GM23248 (cell line): Measurements from ENCODE around the gene RRAGC. TPM values are rescaled to one million over a fixed set of nuclear protein-coding genes. Genes with fewer than 3 reads are reported as not detected.

Source experiments
- DNase-seq: peaks from one replicate; pipeline ENCODE4 v3.0.0-alpha.2; 2015
- H2AFZ ChIP-seq: fragments of 200-600 bp; sonication (generic); 2 replicates; pipeline ENCODE4 v1.6.1; 2016; ENCODE audit warnings: antibody characterized with exemption
- H3F3A ChIP-seq: fragments of 200-600 bp; sonication (generic); 2 replicates; pipeline ENCODE4 v1.6.1; 2016; ENCODE audit warnings: mild to moderate bottlenecking, antibody characterized with exemption, mixed run types; ENCODE audit not compliant: insufficient read depth
- H3K27ac ChIP-seq: fragments of 200-600 bp; sonication (generic); 2 replicates; pipeline ENCODE4 v1.5.1; 2016; ENCODE audit warnings: mild to moderate bottlenecking
- H3K27me3 ChIP-seq: fragments of 200-600 bp; sonication (generic); replicated peaks from 2 replicates; pipeline ENCODE4 v1.6.1; 2016; ENCODE audit warnings: mild to moderate bottlenecking; ENCODE audit not compliant: insufficient read depth
- H3K36me3 ChIP-seq: fragments of 200-600 bp; sonication (generic); 2 replicates; pipeline ENCODE4 v1.6.1; 2016; ENCODE audit warnings: low read depth, mild to moderate bottlenecking
- H3K4me1 ChIP-seq: fragments of 200-600 bp; sonication (generic); 2 replicates; pipeline ENCODE4 v1.6.1; 2016; ENCODE audit warnings: mild to moderate bottlenecking; ENCODE audit not compliant: insufficient read depth
- H3K4me2 ChIP-seq: fragments of 200-600 bp; sonication (generic); one replicate; pipeline ENCODE4 v1.6.1; 2016; ENCODE audit warnings: mild to moderate bottlenecking; ENCODE audit not compliant: unreplicated experiment
- H3K4me3 ChIP-seq: fragments of 200-600 bp; sonication (generic); 2 replicates; pipeline ENCODE4 v1.5.1; 2016; ENCODE audit warnings: mild to moderate bottlenecking
- H3K79me2 ChIP-seq: fragments of 200-600 bp; sonication (generic); 2 replicates; pipeline ENCODE4 v1.6.1; 2016; ENCODE audit warnings: mild to moderate bottlenecking; ENCODE audit not compliant: insufficient read depth
- H3K9ac ChIP-seq: fragments of 200-600 bp; sonication (generic); 2 replicates; pipeline ENCODE4 v1.6.1; 2016; ENCODE audit warnings: mild to moderate bottlenecking
- H3K9me2 ChIP-seq: fragments of 200-600 bp; sonication (generic); 2 replicates; pipeline ENCODE4 v1.6.1; 2016; ENCODE audit warnings: mixed run types, mild to moderate bottlenecking, moderate library complexity; ENCODE audit not compliant: insufficient read depth
- H3K9me3 ChIP-seq: fragments of 200-600 bp; sonication (generic); one replicate; pipeline ENCODE4 v1.6.1; 2017; ENCODE audit warnings: low read depth
- H4K20me1 ChIP-seq: fragments of 200-600 bp; sonication (generic); 2 replicates; pipeline ENCODE4 v1.6.0; 2016; ENCODE audit not compliant: insufficient read depth
- EZH2 ChIP-seq: fragments of 200-600 bp; sonication (generic); IDR thresholded peaks from 2 replicates; pipeline ENCODE4 v1.6.1; 2018; ENCODE audit warnings: antibody characterized with exemption, mild to moderate bottlenecking; ENCODE audit not compliant: insufficient read depth, poor library complexity, severe bottlenecking
- EZH2phosphoT487 ChIP-seq: fragments of 200-600 bp; sonication (generic); IDR thresholded peaks from 2 replicates; pipeline ENCODE4 v1.6.1; 2018; ENCODE audit warnings: antibody characterized with exemption, moderate library complexity, mild to moderate bottlenecking, low read depth; ENCODE audit not compliant: insufficient read depth
- WGBS, 2 experiments: methylation state at CpG; one replicate each; pipeline ENCODE4 v1.1.6; 2015 to 2017; ENCODE audit warnings: low lambda C conversion rate in 2 of 2, low coverage in 1 of 2; ENCODE audit errors: missing lambda C conversion rate in 2 of 2; 5-methylcytosine and 5-hydroxymethylcytosine counted together
- in situ Hi-C: fragments of 300-500 bp; cut with MboI; formaldehyde crosslinking; loops from 2 replicates; pipeline ENCODE4 v1.15.0; 2020
- polyA plus RNA-seq: library from polyadenylated mRNA; unstranded; fragments of >200 nt; fragmentation: Nextera tagmentation; extraction: Ambion mirVana; gene quantifications from 2 replicates; pipeline ENCODE4 v1.2.1, GENCODE V29; 2016
- total RNA-seq: library from RNA; depleted of rRNA; stranded (reverse); fragments of >200 nt; shearing (Covaris generic); gene quantifications from 2 replicates; pipeline ENCODE4 v1.2.3, GENCODE V29; 2014

The RRAGC gene
- total and polyA plus RNA-seq, 2 experiments from 2014 or later, result 17.9 to 19.1 TPM

DNA sequence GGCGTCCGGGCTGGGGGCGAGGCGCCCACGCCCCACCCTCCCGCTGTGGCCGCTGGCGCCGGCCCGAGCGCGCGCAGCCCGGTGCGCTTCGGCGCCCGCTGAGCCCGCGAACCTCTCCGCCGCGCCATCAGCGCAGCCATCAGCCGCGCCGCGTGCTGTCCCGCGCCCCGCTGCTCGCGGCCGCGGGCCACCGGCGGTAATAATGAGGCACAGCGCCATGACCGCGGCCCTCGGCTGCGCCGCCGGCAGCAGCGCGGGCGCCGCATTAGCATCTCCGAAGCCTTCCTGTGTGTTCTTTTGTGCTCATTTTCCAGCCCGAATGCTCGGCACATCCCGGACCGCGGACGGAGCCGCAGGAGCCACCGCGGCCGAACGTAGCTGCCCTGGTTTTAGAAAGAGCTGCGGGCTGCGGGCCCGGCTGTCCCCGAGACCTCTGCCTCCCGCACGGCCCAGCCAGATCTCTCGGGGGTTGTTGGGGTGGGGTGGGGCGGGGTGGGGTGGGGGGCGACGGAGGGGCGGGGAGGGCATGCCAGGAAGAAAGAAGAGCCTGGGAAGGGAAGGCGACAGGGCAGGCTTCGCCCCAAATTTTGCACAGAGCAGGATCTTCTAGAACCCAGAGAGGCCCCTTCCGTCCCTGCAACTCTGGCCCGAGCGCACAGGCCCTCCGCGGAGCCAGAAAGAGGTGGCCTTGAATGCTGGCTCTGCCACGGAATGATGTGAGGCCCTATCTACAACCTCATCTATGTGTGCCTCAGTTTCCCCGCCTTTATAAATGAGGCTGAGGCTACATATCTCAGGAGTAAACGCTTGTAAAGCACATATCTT, 55.3 kb downstream of the RRAGC start:
- WGBS, 2 experiments, result 5% methylated on average over 71 to 81 of the region's 81 CpGs
- Histone ChIP-seq H3K79me2 (no peaks in the 10 kb centered on the region), H3K9ac (no peak overlapping the region), H3K9me2 (no peaks in the 10 kb centered on the region), H3K4me1 (no peaks in the 10 kb centered on the region), H2AFZ (no peak overlapping the region), H3K27me3 (peaks cover 35% of the 10 kb centered on the region), H3K36me3 (no peaks in the 10 kb centered on the region), H4K20me1 (no peaks in the 10 kb centered on the region), H3K9me3 (no peaks in the 10 kb centered on the region), H3K4me3 (peak overlapping the region; percentile 59), H3K27ac (no peak overlapping the region), H3K4me2 (peak overlapping the region; percentile 72), H3F3A (no peaks in the 10 kb centered on the region)
- in situ Hi-C loops, result no loop called here
- no peak for TF ChIP-seq EZH2
- no peak for TF ChIP-seq EZH2phosphoT487
- DNase-seq, result peak; percentile 43

DNA sequence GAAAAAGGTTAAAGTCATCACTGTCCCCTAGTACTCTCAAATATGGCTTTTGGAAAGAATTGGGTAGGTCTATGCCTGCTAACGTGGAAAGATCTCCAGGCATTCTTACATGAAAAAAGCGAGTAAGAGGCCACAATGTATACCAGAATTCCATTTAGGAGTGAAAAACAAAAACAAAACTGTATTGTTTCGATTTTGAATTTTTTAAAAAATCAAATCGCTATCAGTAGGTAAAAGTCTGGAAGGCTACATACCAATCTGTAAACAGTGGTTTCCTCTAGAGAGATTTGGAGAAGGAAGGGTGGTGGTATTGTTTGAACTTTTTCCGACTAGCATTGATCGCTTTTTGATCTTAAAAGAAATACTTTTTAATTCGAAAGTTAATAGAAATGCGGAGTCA, 55.9 kb downstream of the RRAGC start:
- Histone ChIP-seq H3K4me2 (peak overlapping the region; percentile 72), H3K36me3 (no peaks in the 10 kb centered on the region), H3K27me3 (peaks cover 41% of the 10 kb centered on the region), H4K20me1 (no peaks in the 10 kb centered on the region), H3K4me3 (peak overlapping the region; percentile 59), H3K9ac (no peak overlapping the region), H3K9me3 (no peaks in the 10 kb centered on the region), H3K9me2 (no peaks in the 10 kb centered on the region), H3F3A (no peaks in the 10 kb centered on the region), H3K27ac (no peak overlapping the region), H2AFZ (no peak overlapping the region), H3K79me2 (no peaks in the 10 kb centered on the region), H3K4me1 (no peaks in the 10 kb centered on the region)
- in situ Hi-C loops, result no loop called here
- no peak for TF ChIP-seq EZH2phosphoT487
- peak; percentile 65 for TF ChIP-seq EZH2
- DNase-seq, result no peak
- 1 to 5% methylated on average over 8 of the region's 8 CpGs for WGBS, 2 experiments

DNA sequence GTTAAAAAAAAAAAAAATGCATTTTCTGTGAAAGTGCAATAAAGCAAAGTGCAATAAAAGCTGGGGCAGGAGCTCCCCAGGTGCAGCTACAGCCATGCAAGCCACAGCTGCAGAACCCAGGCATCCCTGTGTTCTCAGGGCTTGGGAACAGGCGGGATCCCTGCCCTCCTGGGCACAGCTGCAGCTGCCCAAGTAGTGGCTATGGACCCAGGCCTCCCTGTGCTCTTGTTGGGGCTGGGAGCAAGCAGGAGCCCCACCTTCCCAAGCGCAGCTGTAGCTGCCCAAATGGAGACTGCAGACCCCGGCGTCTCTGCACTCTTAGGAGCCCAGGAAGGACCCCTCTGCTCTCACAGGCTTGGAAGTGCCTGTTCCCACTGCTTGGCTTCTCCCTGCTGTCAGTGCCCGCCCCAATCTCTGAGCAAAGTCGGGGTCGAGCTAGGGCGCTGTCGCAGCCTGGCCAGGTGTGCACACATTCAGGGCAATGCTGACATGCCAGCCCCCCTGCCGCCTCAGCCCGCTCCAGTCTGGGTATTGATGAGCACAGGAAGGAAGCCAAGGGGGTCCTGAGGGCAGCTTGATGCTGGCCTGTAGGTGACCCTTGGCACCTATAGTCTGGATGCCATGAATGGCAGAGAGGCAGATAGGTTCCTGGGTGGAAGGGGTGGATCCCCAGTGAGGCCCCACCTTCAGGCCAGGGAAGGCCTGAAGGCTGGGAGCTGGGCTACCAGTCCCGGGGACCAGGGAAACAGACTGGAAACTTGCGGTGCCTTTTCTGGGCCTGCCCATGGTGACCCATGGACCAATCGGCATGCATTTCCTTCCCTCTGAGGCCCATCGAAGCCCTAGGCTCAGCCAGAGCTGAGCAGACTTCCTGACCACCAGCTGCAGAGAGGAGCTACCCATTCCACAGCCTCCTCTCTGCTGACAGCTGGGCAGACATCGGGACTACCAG, 58.6 kb downstream of the RRAGC start:
- 64 to 67% methylated on average over 13 to 16 of the region's 16 CpGs for WGBS, 2 experiments
- no peak overlapping the region for H2AFZ ChIP-seq
- in situ Hi-C loops, result no loop called here
- no peak for DNase-seq
- no peaks in the 10 kb centered on the region for H3K9me2 ChIP-seq
- TF ChIP-seq EZH2phosphoT487, result no peak
- no peak for TF ChIP-seq EZH2
- peaks cover 37% of the 10 kb centered on the region for H3K27me3 ChIP-seq
- no peaks in the 10 kb centered on the region for H3F3A ChIP-seq
- no peak overlapping the region for H3K27ac ChIP-seq
- H3K9ac ChIP-seq, result no peak overlapping the region
- H3K79me2 ChIP-seq, result no peaks in the 10 kb centered on the region
- no peaks in the 10 kb centered on the region for H4K20me1 ChIP-seq
- no peaks in the 10 kb centered on the region for H3K4me1 ChIP-seq
- no peak overlapping the region for H3K4me2 ChIP-seq
- no peaks in the 10 kb centered on the region for H3K9me3 ChIP-seq
- H3K36me3 ChIP-seq, result no peaks in the 10 kb centered on the region
- H3K4me3 ChIP-seq, result no peak overlapping the region

DNA sequence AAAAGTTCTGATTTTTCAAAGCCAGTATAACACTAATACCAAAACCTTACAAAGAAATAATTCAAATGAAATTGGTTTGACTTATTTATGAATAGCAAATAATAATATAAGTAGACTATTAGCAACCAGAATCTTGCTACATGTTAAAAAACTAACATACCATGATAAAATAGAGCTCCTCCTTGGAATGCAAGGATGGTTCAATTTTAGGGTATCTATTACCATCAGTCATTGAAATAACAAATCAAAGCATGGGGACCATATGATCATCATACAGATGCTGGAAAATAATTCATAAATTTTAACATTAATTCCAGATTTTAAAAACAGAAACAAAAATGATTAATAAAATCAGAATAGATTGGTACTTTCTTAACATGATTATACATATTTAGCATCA, 66.3 kb downstream of the RRAGC start:
- Histone ChIP-seq H3K4me2 (no peak overlapping the region), H3K36me3 (no peaks in the 10 kb centered on the region), H3K4me3 (no peak overlapping the region), H4K20me1 (no peaks in the 10 kb centered on the region), H3K9me3 (peaks cover 3% of the 10 kb centered on the region), H3K9ac (no peak overlapping the region), H3K79me2 (no peaks in the 10 kb centered on the region), H3K9me2 (no peaks in the 10 kb centered on the region), H3K4me1 (no peaks in the 10 kb centered on the region), H3K27ac (no peak overlapping the region), H3K27me3 (peaks cover 1% of the 10 kb centered on the region), H3F3A (no peaks in the 10 kb centered on the region), H2AFZ (no peak overlapping the region)
- DNase-seq, result no peak
- in situ Hi-C loops, result no loop called here
- TF ChIP-seq EZH2phosphoT487 (no peak), EZH2 (no peak)
